Fibroblast of skin of abdomen (primary cell): ENCODE measurements around the gene NUP93.
"Not testable (repeated sequence)": the region's sequence is repeated elsewhere in the genome, so short reads cannot be mapped to it uniquely, and the experiment has no call there.

ENCODE experiments used
- DNase-seq: peaks from one replicate; pipeline ENCODE4 v3.0.0-alpha.2; 2013

The NUP93 gene

DNA sequence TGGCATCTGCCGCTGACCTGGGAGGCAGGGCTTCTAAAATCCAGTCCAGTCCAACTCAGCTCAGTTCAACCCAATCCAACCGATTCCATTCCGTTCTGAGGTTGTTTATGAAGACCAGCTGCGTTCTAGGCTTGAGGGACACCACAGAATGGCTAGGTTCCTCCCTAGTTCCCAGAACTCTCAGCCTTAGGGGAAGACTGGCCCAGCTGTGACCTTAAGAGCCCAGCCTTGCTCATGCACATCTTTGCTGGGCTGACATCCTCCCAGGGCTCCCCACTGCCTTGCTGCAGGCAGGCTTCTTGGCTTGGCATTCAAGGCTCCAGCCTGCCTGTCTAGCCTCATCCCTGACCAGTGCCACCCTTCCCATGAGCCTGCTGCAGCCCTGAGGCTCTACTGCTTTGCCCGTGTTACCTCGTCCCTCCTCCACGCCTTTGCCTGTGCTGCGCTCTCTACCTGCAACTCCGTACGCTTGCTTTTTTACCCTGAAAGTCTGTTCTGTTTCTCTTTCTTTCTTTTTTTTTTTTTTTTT, 143.0 kb downstream of the NUP93 start:
- no peak for DNase-seq

DNA sequence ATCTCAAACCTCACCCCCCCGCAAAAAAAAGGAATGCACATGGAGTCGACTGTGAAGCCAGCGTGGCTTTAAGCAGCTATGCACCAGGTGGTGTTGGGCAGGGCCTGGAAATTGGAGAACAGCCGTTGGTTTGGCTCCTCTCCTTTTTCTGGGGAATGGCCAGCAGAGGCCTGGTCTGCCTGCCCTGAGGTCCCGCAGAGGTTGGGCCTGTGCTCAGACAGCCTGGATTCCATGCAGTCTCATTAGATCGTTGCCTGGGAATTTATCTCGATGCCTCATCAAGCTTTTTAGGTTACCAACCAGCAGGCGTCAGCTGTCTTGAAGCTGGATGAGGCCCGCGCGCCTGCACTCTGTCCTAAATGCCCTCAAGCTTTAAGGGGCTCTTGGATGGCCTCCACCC, 144.9 kb downstream of the NUP93 start:
- peak; percentile 28 for DNase-seq

DNA sequence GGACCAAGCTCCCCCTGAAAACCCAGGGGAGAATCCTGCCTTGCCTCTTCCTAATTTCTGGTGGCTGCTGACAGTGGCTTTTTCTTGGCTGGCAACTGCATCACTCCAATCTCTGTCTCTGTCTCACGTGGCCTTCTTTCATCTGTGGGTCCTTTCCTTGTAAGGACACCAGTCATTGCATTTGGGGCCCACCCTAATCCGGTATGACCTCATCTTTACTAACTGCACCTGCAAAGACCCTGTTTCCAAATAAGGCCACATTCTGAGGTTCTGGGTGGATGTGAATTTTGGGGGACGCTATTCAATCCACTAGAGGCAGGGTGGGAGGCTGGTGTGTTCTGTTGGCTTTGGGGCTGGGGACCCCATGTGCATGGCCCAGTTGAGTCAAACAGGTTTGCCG, 146.1 kb downstream of the NUP93 start:
- DNase-seq = no peak

DNA sequence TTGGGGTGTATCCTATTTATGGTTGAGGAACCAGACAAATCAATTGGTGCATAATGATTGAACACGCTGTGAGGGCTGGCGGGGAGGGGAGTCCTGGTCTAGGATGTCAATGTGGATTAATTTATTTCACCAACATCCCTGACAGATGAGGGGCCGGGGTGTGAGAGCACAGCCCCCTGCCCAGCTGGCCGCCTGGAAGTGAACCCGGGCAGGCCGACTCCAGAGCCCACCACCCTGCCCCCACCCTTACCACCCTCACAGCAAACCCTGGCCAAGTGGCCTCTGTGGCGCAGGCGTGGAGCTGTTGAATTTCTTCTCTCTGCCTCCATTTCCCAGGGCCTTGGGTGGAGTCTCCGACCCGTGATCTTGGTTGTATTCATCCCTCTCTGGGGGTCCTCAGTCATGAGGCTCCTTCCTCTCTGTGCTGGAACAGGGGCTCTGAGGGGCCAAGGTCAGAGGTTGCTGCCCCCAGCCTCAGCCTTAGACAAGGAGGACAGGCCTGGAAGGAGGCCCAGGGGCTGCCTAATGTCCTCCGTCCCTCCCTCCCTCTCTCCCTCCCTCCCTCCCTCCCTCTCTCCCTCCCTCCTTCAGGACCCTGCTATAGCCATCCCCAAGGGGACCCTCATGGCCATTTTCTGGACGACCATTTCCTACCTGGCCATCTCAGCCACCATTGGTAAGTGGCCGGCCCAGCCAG, 147.7 kb downstream of the NUP93 start:
- no peak for DNase-seq

DNA sequence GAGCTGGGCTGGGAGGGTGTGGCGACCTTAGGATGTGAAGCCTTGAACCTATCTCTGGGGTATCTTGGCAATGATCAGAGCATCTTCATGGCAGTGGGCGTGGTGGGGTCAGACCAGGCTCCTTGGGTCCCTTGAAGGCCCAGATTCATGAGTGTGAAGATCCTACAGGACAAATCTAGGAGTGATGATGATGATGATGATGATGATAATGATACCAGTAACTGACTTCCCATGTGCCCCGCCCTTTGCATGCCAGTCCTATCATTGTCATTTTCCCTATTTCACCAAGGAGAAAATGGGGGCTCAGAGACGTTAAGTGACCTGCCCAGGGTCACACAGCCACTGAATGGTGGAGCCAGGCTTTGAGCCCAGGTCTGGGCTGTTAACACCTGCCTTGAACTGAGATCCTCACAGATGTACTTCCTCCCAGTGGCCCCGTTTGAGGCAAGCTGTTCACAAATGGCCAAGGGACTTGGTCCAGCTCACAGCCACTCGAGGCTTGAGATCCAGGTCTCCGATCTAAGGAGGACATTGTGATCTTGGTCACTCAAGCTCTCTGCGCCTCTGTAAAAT, 148.4 kb downstream of the NUP93 start:
- DNase-seq = no peak

DNA sequence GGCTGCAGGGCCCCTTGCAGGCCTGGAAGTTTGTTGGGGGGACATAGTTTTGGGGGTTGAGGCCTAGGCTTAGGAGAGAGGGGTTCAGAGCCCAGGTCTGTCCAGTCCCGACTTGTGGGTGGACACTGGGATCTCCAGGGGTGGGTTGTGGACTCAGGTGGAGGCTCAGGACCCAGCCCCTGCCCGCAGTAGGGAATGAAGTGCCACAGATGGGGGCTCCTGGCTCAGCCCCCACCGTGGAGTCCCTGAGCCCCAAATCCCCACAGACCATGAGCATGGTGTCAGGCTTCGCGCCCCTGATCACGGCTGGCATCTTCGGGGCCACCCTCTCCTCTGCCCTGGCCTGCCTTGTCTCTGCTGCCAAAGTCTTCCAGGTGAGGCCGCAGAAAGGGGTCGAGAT, 149.3 kb downstream of the NUP93 start:
- no peak for DNase-seq

DNA sequence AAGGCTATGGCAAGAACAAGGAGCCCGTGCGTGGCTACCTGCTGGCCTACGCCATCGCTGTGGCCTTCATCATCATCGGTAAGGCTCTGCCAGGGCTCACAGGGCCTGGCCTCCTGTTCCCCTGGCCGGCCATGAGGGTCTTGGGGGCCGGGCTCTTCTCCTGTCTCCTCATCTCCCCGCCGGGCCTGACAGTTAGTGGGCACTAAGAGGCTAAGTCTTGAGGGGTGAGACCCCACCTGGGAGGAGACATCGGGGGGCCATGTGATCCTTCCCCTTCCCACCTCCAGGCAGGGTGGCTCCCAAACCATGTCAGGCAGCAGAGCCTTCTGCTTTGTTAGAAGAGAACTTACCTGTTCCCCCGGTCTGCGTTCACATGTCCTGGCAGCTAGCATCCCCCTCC, 150.2 kb downstream of the NUP93 start:
- DNase-seq = no peak

DNA sequence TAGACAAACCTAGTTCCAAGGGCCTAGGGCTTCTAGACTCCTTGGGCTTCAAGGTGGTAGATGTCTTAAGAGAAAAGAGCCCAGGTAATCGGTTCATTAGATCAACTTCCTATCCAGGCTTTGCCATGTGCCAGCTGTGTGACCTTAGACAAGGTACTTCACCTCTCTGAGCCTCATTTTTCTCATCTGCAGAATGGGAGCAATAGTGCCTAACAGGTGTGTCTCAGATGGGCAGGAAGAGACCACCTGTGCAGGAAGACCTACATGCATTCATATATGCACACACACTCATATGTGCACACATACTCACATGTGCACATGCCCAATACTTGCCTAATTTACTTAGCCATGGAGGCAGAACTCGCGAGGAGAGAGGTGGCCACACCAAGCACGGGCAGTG, 150.8 kb downstream of the NUP93 start:
- DNase-seq = no peak

DNA sequence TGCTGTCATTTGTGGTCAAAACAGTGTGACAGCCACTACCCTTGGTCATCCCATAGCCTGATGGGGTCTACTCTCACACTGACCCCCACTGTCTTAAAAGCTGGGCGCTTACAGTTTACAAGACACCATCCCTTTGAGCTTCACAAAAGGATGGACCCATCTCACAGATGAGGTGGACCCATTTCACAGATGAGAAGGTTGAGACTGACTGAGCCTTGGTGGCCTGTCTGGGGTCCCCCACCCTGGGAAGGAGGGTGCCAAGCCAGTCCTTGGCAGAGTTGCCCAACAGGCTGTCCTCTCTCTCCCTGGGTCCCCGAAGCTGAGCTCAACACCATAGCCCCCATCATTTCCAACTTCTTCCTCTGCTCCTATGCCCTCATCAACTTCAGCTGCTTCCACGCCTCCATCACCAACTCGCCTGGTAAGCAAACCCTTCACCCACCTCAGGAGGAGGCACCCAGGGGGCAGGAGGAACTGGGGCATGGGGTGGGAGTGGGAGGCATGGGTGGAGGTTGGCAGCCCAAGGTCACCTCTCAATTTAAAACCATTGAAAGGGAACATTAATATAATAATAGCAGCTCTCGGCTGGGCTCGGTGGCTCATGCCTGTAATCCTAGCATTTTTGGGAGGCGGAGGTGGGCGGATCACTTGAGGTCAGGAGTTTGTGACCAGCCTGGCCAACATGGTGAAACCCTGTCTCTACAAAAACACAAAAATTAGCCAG, 152.3 kb downstream of the NUP93 start:
- DNase-seq = no peak

DNA sequence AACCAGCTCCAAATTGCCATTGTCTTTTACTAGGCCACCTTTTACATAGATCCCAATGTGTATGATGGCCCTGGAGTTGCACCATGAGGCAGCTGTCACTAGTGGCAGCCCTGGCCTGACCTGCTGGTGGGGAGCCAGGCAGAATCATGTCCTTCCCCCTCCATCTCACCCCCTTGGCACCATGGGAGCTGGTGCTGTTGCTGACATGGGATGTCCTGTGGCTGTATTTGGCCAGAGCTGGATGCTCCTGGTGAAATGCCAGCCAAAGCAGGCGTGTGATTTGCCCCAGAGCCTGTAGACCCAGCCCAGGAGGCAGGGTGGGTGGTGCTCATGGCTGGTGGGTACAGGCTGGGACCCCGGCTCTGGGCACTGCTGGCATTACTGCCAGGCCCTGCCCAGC, 153.7 kb downstream of the NUP93 start:
- no peak for DNase-seq

DNA sequence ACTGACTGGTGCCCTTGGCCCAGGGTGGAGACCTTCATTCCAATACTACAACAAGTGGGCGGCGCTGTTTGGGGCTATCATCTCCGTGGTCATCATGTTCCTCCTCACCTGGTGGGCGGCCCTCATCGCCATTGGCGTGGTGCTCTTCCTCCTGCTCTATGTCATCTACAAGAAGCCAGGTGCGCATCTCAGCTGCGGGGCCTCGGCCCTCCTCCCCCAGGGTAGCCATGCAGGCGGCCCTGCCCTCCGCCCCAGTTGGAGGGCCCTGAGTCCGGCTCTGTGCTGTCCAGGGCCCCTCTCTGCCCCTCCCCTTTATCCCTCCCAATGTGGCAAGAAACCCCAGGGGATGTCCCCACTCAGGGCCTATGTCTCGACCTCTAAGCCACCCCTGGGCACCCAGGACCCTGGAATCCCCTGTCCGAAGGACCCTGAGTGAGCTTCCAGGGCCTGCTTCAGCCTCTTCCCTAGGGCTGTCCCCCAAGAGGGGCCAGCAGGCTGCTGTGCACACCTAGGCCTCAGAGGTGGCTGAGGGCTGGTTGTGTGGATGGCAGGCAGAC, 154.2 kb downstream of the NUP93 start:
- DNase-seq = no peak

DNA sequence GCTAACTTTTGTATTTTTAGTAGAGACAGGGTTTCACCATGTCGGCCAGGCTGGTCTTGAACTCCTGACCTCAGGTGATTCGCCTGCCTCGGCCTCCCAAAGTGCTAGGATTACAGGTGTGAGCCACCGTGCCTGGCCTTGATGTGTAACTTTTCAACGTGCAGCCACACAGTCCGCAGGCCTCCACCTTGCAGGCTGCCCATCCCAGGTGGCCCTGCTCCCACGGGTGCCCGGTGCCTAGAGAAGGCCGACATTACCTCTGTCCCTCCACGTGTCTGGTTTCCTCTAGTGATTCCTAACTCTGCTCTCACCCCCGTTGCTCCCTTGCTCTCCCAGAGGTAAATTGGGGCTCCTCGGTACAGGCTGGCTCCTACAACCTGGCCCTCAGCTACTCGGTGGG, 155.0 kb downstream of the NUP93 start:
- not testable (repeated sequence) for DNase-seq

DNA sequence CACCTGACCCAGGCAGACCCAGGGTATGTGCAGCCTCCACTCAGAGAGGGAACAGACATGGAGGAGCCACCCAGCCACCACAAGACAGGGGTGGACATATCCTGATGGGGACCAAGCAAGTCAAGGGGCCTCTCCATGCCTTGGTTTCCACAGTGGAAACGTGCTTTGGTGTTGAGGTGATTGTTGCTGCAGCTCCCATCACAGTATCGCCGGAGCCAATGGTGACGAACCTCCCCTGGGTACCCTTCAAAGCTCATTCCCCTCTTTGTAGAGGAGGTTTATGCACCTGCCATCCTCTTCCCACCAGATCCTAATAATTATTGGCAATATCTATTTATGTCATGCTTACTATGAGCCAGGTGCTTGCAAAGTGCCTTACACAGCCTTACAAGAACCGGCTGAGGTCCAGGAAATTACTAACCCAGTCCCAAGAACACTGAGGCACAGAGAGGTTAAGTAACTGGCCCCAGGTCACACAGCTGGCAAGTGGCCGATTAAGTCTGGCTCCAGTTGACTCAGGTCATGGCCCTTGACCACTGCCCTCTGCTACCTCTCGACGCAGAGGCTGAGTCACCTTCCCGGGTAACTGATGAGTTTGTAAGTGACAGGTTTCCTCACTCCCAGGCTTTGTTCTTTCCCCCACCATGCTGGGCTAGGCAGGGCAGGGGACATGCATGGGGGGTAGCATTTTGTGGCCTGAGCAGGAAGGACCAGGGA, 155.7 kb downstream of the NUP93 start:
- no peak for DNase-seq

DNA sequence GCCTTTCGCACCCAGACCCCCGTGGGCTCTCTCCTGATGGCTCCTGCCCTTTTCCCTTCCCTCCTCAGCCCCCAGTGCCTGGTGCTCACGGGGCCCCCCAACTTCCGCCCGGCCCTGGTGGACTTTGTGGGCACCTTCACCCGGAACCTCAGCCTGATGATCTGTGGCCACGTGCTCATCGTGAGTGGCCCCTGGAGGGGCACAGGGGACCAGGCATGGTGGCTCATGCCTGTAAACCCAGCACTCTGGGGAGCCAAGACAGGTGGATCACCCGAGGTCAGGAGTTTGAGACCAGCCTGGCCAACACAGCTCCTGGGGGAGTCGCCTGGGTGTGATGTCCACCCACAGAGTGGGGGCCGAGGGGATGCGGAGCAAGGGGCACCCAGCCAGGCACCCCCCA, 156.4 kb downstream of the NUP93 start:
- DNase-seq = no peak

DNA sequence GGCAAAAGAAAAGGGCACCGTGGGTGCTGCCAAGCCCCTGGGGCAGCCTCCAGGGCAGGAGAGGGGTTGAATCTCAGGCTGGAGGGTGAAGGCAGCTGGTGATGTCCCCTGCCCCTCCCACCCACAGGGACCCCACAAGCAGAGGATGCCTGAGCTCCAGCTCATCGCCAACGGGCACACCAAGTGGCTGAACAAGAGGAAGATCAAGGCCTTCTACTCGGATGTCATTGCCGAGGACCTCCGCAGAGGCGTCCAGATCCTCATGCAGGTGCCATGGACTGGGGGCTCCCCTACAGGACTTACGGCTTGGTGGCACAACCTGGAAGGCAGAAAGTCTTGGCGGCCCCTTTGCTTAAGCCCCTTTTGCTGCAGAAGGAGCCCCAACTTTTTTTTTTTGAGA, 156.9 kb downstream of the NUP93 start:
- DNase-seq = no peak

DNA sequence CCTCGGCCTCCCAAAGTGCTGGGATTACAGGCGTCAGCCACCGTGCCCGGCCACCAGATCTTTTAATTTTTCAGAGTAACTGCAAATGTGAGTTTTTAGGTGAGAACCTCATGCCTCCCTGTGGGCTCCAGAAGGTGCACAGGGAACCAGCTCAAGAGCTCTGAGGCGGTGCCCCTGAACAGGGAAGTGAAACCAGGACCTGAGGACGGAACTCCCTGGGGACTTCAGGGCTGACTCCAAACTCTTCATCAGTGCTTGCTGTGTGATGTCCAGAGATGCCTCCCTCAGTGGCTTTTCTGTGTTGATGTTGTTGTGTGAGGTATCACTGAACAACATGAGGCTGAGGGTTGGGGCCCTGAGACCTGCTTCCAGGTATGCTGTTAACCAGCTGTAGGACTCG, 158.9 kb downstream of the NUP93 start:
- DNase-seq = no peak

DNA sequence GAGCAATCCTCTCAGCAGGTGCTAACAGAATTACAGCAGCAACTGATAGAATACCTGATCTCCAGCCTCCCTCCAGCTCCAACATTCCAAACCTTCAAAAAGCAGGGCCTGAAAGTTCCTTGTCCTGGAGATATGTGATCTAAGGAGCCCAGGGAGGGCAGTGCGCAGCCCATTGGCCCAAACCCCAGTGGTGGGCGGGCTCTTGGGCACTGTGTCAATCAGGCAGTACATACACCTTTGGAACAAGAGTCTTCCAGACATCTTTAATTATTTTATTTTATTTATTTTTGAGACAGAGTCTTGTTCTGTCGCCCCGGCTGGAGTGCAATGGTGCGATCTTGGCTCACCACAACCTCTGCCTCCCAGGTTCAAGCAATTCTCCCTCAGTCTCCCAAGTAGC, 159.3 kb downstream of the NUP93 start:
- no peak for DNase-seq

DNA sequence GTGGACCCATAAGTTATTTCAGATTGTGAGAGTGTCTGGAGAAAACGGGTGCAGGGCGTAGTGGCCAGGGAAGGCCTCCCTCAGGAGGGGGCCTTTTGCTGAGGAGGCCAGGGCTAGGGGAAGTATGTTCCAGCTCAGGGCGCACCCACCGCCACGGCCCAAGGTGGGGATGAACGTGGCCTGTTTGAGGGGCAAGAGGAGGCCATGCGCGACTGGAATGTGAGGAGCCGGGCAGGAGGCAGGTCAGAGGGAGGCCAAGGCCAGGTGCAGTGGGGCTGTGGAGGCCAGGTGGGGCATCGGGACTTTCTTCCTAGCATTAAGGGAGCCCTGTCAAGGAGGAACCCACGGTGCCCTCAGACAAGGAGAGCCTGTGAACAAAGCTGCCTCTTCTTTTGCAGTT, 161.8 kb downstream of the NUP93 start:
- no peak for DNase-seq

DNA sequence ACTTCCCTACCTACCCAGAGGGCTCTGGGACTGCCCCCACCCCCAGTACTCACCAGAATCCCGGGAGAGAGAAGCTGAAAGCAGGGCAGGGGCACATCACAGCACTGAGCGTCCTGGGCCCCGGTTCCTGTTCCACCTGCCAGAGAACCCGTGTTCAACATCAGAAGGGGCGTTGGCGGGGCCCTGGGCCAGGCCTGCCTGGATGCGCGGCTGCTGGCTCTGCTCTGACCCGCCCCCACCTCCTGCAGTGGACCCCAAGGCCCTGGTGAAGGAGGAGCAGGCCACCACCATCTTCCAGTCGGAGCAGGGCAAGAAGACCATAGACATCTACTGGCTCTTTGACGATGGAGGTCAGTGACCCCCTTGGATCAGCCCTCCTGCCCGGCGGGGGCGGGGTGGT, 162.8 kb downstream of the NUP93 start:
- no peak for DNase-seq

DNA sequence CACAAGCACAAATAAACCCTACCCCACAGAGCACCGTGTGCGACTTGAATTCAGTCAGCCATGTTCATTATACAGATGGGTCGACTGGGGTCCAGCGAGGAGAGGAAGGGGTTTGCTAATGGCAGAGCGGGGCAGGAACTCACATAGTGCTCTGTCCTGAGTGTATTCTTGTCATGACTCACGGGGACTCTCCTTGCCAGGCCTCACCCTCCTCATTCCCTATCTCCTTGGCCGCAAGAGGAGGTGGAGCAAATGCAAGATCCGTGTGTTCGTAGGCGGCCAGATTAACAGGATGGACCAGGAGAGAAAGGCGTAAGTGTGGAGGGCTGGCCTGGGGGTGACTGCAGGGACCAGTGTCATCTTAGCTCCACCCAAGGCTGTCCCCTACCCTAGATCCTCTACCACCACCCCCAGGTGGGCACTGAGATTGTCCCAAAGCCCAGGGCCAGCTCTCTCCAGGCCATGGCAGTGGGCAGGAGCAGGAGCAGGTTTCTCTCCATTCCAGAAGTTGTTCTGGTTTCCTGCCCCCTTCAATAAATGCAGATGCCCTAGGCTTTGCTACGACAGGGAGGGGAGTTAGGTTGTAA, 164.5 kb downstream of the NUP93 start:
- no peak for DNase-seq

DNA sequence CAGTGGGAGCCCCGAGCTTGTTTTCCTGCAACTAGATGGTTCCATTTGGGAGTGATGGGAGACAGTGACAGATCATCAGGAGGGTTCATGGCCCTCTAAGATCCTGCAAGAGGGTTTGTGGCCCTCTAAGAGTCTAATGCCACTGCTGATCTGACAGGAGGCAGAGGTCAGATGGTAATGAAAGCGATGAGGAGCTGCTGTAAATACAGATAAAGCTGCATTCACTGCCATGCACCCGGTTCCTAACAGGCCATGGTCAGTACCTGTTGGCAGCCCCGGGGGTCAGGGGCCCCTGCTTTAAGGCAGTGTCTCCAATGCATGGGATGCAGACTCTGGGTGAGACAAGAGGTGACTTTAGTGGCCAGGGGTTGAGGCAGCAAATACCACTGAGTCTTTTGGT, 165.9 kb downstream of the NUP93 start:
- no peak for DNase-seq

DNA sequence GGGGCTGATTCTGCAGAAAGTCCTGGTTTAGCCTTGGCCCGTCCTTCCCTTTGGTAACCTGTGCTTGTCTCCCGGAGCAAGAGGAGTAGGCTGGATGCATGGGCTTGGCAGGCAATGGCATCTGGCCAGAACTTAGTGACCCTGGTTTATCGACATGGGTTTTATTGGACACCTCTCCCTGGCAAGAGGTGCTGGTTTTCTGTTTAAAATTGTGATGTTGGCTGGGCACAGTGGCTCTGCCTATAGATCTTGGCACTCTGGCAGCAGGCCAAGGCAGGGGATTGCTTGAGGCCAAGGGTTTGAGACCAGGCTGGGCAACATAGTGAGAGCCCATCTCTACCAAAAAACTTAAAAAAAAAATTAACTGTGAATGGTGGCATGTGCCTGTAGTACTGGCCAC, 166.3 kb downstream of the NUP93 start:
- DNase-seq = no peak
